Ecto neural progenitor cell (in vitro differentiated cells): ENCODE data around the gene PRDM15.

ENCODE experiments used
- DNase-seq: peaks from one replicate; pipeline ENCODE4 v3.0.0-alpha.2; 2018; ENCODE audit warnings: low spot score

Gene PRDM15

DNA sequence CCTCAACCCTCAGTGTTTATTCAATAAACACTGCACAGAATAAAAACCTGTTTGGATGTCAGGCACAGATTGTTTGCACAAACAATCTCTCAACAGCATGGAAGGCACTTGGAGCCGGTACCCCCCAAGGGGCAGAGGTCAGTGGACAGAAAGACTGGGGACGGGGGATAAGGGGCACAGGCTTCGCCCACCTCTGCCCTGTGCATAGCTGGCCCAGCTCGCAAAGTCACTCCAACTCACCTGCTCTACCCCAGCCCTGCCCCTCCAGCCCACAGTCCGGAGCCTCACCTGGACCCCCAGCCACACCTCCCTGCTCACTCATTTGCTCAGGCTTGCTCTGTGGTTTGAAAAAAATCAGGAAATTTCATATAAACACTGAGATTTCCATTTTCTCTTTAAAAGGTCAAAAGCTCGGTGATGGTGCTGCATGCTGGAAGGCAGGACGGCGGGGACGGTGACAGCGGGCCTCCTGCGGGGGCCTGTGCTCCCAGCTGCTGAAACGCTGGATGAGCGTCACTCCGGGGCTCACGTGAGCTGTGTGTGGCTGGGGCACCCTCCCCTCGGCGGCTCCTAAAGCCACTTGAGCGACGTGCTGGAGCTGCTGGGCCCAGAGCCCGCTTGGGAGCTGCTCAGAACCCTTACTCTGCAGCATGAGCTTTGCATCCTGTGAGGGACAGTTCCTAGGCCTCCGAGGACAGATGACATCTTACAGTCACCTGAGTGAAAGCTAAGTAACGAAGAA lies 54.5 kb downstream of the PRDM15 start:
- DNase-seq = no peak

DNA sequence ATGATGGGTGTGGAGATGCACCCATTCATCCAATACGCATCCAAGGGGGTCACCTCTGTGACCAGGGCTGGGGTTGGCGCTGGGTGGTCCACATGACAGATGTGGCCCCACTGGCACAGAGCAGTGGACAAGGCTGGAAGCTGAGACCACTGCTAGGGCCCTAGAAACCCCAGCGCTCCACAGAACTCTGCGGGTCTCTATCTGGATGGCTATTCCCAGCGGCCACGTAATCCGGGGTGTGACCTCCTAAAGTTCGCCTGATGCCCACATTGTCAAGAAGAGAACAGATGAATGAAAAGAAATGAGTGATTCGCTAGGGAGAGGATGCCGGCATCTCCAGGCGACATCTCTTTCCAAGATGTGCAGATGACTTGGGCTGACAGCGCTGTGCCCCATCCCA lies 55.2 kb downstream of the PRDM15 start:
- no peak for DNase-seq

DNA sequence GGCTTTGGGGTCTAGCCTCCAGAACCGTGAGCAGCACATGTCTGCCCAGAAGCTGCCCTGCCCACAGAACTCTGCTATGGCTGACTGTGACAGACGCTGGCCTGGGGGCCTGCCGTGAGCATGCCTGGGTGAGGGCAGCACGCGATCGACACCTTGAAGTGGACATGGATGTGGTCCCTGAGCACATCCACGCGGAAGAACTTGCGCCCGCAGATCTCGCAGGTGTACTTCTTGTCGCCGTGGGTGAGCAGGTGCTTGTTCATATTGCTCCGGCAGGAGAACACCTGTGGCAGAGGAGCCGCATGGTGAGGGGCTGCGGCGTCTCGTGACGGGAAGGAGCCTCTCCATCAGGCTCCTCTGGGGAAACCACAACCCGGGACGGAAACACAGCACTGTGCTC lies 56.0 kb downstream of the PRDM15 start:
- no peak for DNase-seq

DNA sequence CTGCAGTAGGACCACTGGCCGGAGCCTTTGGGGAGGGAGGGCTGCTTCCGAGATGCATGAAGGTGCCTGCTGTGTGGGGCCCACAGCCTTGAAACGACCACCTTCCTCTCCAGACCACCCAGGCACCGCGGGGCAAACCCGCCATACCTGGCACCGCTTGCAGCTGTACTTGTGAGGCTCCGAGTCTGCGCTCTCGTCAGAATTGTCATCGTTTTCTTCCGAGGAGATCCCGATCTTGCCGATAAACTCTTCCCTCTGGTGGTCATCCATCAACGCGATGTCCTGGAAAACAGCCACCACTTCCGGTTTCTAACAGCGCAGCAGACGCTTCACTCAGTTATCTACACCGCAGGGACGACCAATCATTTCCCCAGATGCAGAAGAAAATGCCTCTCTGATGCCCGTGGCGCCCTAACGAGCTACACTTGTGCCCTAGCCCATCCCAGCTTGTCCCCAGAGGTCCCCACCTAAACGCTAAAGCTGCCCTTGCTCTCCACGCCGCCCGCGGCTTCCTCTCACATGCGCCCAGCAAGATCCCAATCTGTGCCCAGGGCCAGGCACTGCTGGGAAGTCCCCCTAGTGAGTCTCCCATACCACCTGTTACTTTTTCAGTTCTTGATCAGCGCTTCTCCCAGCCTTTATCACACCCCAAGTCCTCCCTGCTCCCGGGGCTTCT lies 57.2 kb downstream of the PRDM15 start:
- no peak for DNase-seq

DNA sequence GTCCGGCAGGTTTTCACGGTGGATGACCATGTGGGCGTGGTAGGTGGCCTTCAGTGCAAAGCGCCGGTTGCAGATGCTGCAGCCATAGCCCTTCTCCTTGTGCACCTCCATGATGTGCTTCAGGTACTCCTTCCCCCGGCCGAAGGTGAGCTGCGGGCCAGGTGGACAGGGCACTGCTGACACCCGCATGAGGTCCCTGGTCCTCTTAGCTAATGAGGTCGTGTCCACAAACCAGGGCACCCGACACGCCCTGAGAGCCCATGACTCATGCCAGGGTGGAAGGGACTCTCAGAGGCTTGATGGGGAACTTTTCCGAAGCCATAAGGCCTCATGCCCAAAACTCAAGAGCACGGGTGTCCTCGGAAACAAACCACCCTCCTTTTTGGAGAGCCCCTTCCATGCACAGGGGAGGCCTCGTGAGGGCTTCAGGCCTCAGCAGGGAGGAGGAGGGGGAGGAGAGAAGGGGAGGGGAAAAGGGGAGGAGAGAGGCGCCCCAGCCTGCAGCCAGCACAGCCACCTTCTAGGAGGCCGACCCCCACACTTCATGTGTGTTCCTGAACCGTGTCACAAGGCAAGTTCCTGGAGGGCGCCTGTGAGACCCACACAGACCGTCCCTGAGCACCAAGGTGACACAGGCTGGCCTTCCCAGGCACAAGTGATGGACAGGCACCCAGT lies 57.9 kb downstream of the PRDM15 start:
- no peak for DNase-seq

DNA sequence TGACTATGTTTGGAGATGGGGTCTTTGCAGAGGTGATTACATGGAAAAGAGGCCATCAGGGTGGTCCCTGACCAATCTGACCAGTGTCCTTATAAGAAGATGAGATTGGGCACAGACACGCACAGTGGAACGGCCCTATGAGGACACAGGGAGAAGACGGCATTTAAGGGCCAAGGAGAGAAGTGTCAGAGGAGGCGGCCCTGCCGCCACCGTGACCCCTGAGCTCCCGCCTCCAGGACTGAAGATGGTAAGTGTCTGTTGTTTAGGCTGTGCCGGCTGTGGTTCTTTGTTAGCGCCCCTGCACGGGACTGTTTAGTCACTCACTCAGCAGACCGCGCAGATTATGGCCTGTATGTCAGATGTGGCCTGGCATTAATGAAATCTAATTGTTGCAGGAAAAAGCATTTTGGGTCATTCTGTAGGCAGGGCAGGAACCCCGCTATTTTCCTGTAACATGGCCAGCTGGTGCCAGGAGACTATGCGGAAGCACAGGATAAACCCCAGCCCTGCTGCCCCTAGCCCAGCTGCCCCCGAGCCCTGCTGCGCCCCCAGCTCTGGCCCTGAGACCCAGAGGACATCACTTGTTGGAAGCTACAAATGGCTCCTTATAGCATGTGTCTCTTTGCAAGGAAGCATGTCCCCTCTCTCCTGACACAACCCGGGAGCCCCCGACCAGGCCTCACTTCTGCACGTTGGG lies 58.6 kb downstream of the PRDM15 start:
- no peak for DNase-seq

DNA sequence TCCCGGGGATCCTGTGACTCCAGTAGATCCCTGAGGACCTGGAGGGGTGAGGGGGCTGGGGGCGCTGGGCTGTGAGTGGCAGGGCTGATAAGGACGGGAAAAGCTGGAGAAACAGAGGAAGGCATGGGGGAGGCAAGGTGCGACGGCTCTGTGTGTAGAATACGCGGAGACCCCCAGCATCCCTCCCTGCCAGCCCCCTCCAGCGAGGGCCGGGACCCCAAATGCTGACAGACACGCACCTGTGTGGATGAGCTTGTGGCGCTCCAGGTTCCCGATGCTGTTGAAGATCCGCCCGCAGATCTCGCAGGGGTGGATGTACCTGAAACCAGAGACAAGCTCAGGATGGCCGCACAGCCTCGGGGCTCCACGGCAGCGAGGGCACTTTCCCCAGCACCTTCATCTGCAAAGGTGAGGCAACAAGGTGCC lies 59.3 kb downstream of the PRDM15 start:
- DNase-seq = no peak

DNA sequence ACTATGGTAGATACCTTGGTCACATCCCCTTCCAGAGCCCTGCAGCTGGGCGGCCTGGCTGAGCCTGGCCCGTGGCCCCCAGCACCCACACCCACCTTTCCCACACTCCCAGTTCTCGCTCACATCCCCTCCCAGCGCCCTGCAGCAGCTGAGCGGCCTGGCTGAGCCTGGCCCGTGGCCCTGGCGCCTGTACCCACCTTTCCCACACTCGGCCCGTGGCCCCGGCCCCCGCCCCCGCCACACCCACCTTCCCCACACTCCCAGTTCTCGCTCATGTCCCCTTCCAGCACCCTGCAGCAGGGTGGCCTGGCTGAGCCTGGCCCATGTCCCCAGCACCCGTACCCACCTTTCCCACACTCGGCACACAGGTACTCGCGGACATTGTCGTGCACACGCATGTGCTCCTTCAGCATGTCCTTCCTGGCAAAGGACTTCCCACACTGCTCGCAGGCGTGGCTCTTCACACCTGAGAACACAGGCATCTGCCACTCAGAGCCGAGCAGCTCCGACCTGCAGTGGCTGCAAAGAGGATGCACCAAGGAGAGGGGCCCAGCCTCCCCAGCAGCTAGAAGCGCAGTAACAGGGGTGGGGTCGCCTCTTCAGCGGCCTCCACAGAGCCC lies 59.8 kb downstream of the PRDM15 start:
- DNase-seq = no peak

DNA sequence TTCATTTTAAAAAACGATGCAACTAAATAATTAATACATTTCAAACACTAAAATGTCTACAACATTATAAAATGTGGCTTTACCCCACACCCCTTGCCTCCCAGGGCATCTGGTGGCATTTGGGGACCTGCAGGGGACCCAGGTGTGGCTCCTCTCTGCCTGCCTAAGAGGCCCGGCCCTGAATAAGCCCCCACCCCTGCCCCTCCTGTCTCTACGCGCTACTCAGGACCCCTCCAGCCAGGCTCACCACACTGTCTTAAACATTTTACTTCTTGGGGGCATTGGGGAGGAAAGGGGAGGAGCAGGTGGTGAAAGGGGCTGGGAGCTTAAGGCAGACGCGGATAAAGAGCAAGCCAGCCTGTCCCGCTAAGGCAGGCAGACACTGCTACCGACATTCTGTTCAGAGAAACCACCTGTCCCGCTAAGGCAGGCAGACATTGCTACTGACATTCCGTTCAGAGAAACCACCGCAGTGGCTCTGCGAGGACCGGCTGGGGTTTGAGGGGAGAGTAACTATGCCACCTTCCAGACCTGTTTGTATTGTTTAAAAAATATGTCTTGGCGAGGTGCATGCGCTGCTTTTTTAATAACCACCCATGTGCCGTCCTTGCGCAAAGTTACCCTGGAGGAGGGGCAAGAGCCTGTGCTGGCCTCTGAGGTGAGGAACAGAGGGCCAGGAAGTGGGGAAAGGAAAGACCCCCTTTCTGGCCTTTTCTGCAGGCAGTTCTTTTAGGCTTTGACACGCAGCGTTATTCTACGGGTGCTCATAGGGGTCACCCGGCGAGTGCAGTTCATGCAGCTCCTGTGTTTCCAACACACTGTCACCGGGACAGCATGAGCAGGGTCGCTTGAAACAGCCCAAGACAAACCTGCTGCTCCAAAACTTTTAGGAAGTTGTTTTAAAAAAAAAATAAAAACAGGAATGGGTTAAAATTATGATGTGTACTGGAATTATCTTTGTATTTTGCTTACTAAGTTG lies 61.0 kb downstream of the PRDM15 start:
- no peak for DNase-seq

DNA sequence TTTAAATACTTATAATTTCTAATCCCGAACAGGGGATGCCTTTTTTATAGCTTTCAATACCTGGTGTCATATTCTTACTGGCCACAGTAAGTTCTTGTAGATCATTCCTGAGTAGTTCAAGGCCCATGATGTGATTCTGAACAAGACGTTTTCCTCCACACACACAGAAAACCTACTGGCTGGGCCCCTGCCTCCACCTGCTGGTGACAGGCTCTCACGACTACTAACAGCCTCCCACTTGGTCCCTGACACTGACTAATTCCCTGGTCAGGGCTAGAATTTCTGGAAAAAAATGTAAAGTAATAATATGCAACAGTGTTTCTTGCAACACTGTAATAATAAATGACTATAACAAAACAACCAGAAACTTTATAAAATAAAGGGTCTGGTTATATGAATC lies 61.9 kb downstream of the PRDM15 start:
- DNase-seq = no peak

DNA sequence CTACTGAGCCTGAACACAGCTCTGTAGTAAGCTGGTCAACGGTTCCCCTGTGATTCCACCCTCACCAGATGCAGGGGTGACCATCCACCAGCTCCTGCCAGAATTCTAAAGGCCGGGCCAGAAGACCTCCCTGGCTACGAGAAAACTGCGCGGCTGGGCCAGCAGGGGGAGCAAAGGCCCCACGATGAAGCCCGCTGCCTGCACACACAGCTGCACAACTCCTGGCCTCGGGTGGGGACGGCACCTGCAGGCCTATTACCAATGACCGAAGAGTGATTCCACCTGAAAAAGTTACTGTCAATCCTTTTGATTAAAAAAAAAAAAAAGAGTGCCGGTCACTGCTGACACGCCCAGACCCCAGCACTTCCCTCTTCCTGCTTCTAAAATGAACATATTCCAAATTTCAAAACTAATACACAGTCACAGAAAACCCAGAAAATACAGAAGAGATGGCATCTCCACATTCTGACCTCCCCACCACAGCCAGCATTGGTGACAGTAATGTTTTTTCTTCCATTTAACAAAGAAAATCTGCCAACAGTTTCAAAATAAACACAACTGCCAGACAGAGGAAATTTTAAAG lies 62.5 kb downstream of the PRDM15 start:
- DNase-seq = peak; percentile 76

DNA sequence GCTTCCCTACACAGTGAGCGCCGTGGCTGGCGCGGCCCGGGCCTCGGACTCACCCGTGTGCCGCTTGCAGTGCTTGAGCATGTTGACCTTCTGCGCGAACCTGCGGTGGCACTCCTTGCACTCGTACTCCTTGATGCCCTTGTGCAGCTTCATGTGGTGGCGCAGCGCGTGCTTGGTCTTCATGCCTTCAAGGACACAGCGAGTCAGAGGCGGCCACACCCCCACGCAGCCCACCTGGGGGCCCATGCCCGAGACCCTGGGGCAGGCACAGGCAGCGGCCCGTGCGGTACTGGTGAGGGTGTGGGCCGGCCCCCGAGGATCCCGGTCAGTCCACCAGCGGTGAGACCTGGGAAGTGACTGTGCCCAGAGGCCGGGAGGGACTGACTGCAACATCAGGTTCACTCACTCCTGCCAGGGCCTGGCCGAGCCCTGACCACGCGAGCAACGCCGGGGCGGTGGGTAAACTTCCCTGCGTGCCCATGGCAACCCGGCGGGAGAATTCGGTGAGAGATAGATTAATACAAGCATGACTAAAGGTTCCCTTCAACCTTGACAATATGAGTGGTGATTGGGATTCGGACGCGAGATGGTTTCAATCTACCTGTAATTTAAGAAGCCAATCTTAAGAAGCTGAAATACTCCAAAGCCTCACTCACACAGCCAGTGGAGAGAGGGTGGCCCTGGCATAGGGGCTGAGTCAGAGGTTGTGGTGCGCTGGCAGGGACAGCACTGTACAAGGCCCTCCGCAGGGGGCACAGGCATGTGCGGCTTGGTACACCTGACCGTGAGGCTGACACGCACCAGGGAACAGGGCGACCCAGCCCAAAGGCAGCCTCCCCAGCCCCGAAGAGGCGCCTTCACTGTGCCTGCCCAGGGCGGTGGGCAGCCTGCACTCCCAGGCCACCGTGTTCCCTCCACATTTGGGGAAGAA lies 63.2 kb downstream of the PRDM15 start:
- no peak for DNase-seq

DNA sequence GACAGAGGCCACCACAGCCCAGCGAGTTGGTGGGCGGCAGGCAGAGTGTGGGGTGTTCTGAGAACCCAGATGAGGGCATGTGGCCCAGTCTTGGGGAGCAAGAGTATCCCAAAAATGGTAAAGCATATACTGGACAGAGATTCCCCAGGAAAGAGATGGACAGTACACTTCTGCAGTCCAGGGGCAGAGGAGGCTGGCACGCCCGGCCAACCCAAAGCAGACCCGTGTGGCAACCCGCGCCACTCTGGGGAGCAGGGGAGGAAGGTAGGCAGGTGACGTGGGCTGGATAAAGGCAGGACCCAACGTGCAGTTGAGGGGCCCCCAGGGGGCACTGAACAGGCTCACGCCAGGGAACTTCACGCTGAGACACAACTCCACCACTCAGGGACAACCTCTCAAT lies 65.9 kb downstream of the PRDM15 start:
- no peak for DNase-seq

DNA sequence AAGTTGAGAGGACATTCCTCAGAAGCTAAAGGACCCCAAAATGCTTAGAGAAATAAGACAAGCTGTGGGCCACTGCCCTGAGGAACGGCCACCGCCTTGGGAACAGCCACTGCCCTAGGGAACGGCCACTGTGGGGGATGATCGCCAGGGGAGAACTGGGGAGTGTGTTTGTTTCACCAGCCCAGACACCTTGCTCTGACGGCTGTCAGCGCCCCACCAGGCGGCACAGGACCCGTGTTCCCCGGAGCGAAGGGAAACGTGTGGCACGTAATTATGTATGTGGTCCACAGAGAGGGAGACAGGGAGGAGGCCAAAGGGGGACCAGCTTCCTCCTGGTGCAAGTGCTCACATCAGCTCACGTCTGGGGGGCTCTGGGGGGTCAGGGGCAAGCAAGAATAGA lies 66.5 kb downstream of the PRDM15 start:
- no peak for DNase-seq

DNA sequence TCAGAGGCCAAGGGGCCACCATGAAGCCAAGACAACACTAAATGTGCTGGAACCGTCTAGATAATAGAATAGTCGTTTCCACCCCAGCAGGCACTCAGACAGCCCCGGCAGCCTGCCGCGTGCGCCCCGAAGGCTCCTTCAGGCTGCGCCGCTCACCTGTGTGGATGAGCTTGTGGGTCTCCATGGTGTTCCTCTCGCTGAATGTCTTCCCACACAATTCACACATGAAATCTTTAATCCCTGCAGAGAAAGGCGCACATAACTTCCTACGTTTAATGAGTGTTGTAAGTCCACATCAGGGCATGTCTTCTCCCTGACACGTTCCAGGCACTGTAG lies 68.6 kb downstream of the PRDM15 start:
- no peak for DNase-seq

DNA sequence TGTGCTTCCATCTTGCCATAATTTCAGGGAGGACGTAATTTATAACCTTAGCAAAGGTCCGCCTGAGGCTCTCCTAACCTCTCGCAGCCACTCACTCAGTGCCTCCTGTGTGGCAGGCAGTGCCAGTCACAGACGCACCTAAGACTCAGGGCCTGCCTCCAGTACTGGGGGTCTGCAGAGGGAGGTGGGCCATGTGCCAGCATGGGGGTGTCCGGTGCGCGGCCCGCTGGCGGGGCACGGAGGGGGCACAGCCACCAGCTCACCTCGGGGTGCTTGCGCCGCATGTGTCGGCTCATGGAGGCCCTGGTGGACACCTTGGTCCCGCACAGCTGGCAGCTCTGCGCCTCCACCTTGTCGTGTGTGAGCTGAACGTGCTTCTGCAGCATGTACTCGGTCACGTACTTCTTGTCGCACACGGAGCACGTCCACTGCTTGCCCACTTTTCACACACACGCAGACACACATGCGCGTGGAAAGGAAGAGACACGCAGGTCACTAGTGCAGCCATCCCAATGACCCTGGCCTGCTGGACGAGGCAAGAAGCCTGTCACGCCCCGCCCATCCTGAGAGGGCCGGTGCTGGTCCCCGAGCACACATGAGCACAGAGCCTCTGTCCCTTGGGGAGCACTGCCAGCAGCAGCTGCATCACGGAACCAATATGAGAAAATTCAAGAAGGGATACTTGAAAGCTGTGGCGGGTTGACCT lies 69.1 kb downstream of the PRDM15 start:
- DNase-seq = no peak

DNA sequence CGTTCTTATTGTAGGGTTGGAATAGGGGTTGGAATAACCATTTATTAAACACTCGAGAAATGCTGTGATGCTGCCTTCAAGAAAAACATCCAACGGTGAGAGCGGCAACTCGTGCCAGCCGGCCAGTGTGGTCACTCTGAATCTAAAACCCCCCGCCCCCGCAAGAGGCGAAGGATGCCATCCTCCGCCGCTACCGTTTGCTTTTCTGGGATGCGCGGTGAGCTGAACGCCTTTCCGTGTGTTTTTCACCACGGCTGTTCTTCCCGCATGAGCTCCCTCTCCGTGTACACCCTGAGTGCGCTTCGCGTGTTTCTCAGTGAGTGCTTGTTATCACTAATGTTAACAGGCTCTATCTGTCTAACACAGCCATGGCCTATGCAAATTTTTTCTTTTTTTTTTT lies 70.3 kb downstream of the PRDM15 start:
- no peak for DNase-seq

DNA sequence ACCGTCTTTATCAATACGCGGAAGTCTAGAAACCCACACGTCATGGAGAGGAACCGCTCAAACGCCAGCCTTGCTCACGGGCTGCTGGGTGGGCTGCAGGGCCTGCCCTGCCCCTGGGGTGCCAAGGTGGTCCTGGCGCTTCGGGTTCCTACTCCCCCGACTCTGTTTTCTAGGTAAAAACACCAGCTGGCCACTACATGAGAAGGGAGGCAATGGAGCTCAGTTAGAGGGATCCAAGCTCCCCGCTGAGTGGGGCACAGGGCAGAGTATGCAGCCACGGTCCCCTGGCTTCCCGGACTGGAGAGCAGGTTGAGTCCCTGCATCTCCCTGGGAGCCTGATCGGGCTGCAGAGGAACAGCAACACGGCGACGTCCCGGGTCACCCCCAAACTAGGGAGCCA lies 71.0 kb downstream of the PRDM15 start:
- DNase-seq = no peak

DNA sequence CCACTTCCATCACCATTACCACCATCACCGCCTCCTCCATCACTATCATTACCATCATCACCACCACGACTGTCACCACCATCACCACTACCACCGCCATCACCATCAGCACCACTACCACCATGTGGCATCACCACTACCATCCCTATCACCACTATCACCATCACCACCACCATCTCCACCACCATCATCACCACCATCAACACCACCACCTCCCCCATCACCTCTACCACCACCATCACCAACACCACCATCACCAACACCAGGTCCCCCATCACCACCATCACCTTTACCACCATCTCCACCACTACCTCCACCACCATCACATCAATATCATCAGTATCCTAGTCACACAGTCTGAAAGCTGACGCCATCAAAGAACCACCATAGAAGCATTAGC lies 72.4 kb downstream of the PRDM15 start:
- no peak for DNase-seq
